HFFc6 (cell line): ENCODE data around the gene IFI44. TPM values are rescaled to one million over a fixed set of nuclear protein-coding genes. Genes with fewer than 3 reads are reported as not detected.

Experiments used
- DNase-seq: peaks from one replicate; pipeline ENCODE4 v3.0.0-alpha.2; 2018
- H3K27ac Mint-ChIP-seq: 2 replicates; pipeline ENCODE4 v1.8.0; 2020; ENCODE audit warnings: mild to moderate bottlenecking, mixed read lengths
- H3K27me3 Mint-ChIP-seq: 2 replicates; pipeline ENCODE4 v1.8.0; 2021; ENCODE audit warnings: mild to moderate bottlenecking, moderate library complexity, mixed read lengths; ENCODE audit not compliant: insufficient read depth
- H3K36me3 Mint-ChIP-seq: 2 replicates; pipeline ENCODE4 v1.8.0; 2021; ENCODE audit warnings: low read depth, mixed read lengths
- H3K4me1 Mint-ChIP-seq: 2 replicates; pipeline ENCODE4 v1.8.0; 2020; ENCODE audit warnings: low read depth, mixed read lengths
- H3K4me3 Mint-ChIP-seq: 2 replicates; pipeline ENCODE4 v1.8.0; 2020; ENCODE audit warnings: mild to moderate bottlenecking, moderate library complexity, mixed read lengths
- H3K9me3 Mint-ChIP-seq: 2 replicates; pipeline ENCODE4 v1.8.0; 2020; ENCODE audit warnings: mild to moderate bottlenecking, mixed read lengths
- CTCF ChIP-seq: fragments of 200-600 bp; sonication (generic); IDR thresholded peaks from 2 replicates; pipeline ENCODE4 v1.5.0; 2021; ENCODE audit warnings: antibody characterized with exemption, mild to moderate bottlenecking
- total RNA-seq, 6 experiments: library from RNA; stranded (reverse); fragmentation: NEBNext Ultra II Directional; extraction: Animal tissue kit (Norgen Biotek cat#: 25700); gene quantifications; 2 replicates in 1 of 6; 3 replicates in 5 of 6; pipeline ENCODE4 v1.2.3, GENCODE V29; 2021

Gene IFI44
- total RNA-seq, 6 experiments from 2014 or later: 1.3 to 3.3 (median 2.8) TPM

- no peaks in the 10 kb centered on the region for H3K36me3 Mint-ChIP-seq
- TF ChIP-seq CTCF: no peak
- no peaks in the 10 kb centered on the region for H3K9me3 Mint-ChIP-seq
- H3K4me3 Mint-ChIP-seq: peak within 1 kb of the TSS; percentile 84
- peaks cover 39% of the 10 kb centered on the region for H3K4me1 Mint-ChIP-seq
- H3K27me3 Mint-ChIP-seq: 0 out of 2 replicates have a peak, but pooled peaks cover 1% of the 10 kb centered on the region
- peak; percentile 64 for DNase-seq
- H3K27ac Mint-ChIP-seq: peak within 1 kb of the TSS; percentile 85
Observed at GRCh38 chr1:78619803-78620579, 29.6 kb upstream of the IFI44 start, which contains the start of gene IFI44L. Gene IFI44L (plus strand): TSS chr1:78620448. CDS start chr1:78627916, 7,468 bp downstream.

GRCh38 chr1:78620666-78621065 lies 29.0 kb upstream of the IFI44 start:
- H3K9me3 Mint-ChIP-seq: no peaks in the 10 kb centered on the region
- peak overlapping the region; percentile 85 for H3K27ac Mint-ChIP-seq
- peaks cover 39% of the 10 kb centered on the region for H3K4me1 Mint-ChIP-seq
- 0 out of 2 replicates have a peak, but pooled peaks cover 1% of the 10 kb centered on the region for H3K27me3 Mint-ChIP-seq
- H3K4me3 Mint-ChIP-seq: peak overlapping the region; percentile 84
- DNase-seq: no peak
- TF ChIP-seq CTCF: no peak
- no peaks in the 10 kb centered on the region for H3K36me3 Mint-ChIP-seq

GRCh38 chr1:78622548-78622947 lies 27.1 kb upstream of the IFI44 start:
- Mint-ChIP-seq H3K4me1 (peaks cover 43% of the 10 kb centered on the region), H3K27me3 (0 out of 2 replicates have a peak, but pooled peaks cover 1% of the 10 kb centered on the region), H3K27ac (no peak overlapping the region), H3K36me3 (no peaks in the 10 kb centered on the region), H3K9me3 (no peaks in the 10 kb centered on the region), H3K4me3 (no peak overlapping the region)
- DNase-seq: no peak
- no peak for TF ChIP-seq CTCF

GRCh38 chr1:78624035-78624434 lies 25.6 kb upstream of the IFI44 start:
- H3K36me3 Mint-ChIP-seq: no peaks in the 10 kb centered on the region
- no peak for TF ChIP-seq CTCF
- peaks cover 39% of the 10 kb centered on the region for H3K4me1 Mint-ChIP-seq
- no peak overlapping the region for H3K4me3 Mint-ChIP-seq
- H3K9me3 Mint-ChIP-seq: no peaks in the 10 kb centered on the region
- H3K27me3 Mint-ChIP-seq: 0 out of 2 replicates have a peak, but pooled peaks cover 1% of the 10 kb centered on the region
- DNase-seq: no peak
- no peak overlapping the region for H3K27ac Mint-ChIP-seq

GRCh38 chr1:78627321-78627720 lies 22.3 kb upstream of the IFI44 start:
- Mint-ChIP-seq H3K36me3 (no peaks in the 10 kb centered on the region), H3K27me3 (no peaks in the 10 kb centered on the region), H3K9me3 (no peaks in the 10 kb centered on the region), H3K4me1 (peaks cover 19% of the 10 kb centered on the region), H3K4me3 (no peak overlapping the region), H3K27ac (no peak overlapping the region)
- DNase-seq: peak; percentile 6
- TF ChIP-seq CTCF: no peak
